ENCODE data around the gene PIAS1. TPM values are rescaled to one million over a fixed set of nuclear protein-coding genes. Genes with fewer than 3 reads are reported as not detected.
A peak's percentile ranks its signal among the peaks of the same experiment; 100 is the strongest.

Gene PIAS1
- polyA plus RNA-seq, 2 of the 4 experiments (the other 2 are of a cell fraction), result 23.2 to 49.5 TPM

- POLR2A ChIA-PET, result interaction anchor here (0.7 to 2.3 kb wide), 5 partner anchors 57 to 192 kb away, joined by 4 to 29 read pairs (median 8); no protein-coding TSS in a partner anchor
- peak in 1 of 2 experiments; percentile 29 for DNase-seq (ENCODE audit: low read depth in 1 of 2, low spot score in 1 of 2)
- FAIRE-seq, result no peak
These were observed 1.1 kb downstream of the PIAS1 start for GRCh38 chr15:68055224-68055705.

GRCh38 chr15:68056097-68056865 is 2.2 kb downstream of the PIAS1 start:
- Histone ChIP-seq H3K9me3 (no peaks in the 10 kb centered on the region), H3K4me3 (peak overlapping the region; percentile 90; the same call in 2 of the 3 replicates), H3K4me1 (peaks cover 27% of the 10 kb centered on the region), H3K27ac (no peak overlapping the region), H3K4me2 (peak overlapping the region; percentile 88)
- 63% methylated on average over 5 of the region's 5 CpGs for WGBS (ENCODE audit: missing lambda C conversion rate)
- ChIA-PET CTCF (interaction anchor here (1.0 to 3.4 kb wide), 2 partner anchors 99 to 193 kb away, joined by 4 to 22 read pairs; no protein-coding TSS in a partner anchor), POLR2A (no interaction called here)
- no peak for ATAC-seq
- no peak for TF ChIP-seq TP53 (CRISPR knock-in tag; IDR thresholded peaks at IDR 0.05)
- no peak for TF ChIP-seq BCL3 (IDR thresholded peaks at IDR 0.05)
- TF ChIP-seq CHD4 (IDR thresholded peaks at IDR 0.05; ENCODE audit: borderline replicate concordance), result no peak
- TF ChIP-seq CBX8 (IDR thresholded peaks at IDR 0.05), result no peak
- TF ChIP-seq EHMT2 (IDR thresholded peaks at IDR 0.05; ENCODE audit: low read depth), result no peak
- no peak for FAIRE-seq
- no peak for DNase-seq (ENCODE audit: low read depth in 1 of 2, low spot score in 1 of 2)

More at GRCh38 chr15:68055224-68055705, 1.1 kb downstream of the PIAS1 start:
- peak in 1 of 2 experiments; percentile 4; a peak in 1 of 6 replicates for ATAC-seq
- Histone ChIP-seq H3K4me1 (peaks cover 32% of the 10 kb centered on the region), H3K4me3 (peak overlapping the region; percentile 90), H3K9me3 (no peaks in the 10 kb centered on the region), H3K4me2 (peak overlapping the region; percentile 88), H3K27ac (peak overlapping the region; percentile 91 to 96)
- CTCF ChIA-PET, result interaction anchor here (0.9 to 2.8 kb wide), 5 partner anchors 25 to 192 kb away, joined by 3 to 17 read pairs (median 5); no protein-coding TSS in a partner anchor
- WGBS (ENCODE audit: missing lambda C conversion rate), result 9% methylated on average over 15 of the region's 15 CpGs
- TF ChIP-seq ELK1 (IDR thresholded peaks at IDR 0.05; ENCODE audit: low read depth, low read length) (no peak), HOXB5 (CRISPR knock-in tag; IDR thresholded peaks at IDR 0.05) (no peak), HOXB13 (CRISPR knock-in tag; IDR thresholded peaks at IDR 0.05; ENCODE audit: low read depth) (no peak), ZC3H11A (IDR thresholded peaks at IDR 0.05) (no peak), RFX5 (IDR thresholded peaks at IDR 0.05) (no peak), ATOH8 (CRISPR knock-in tag; IDR thresholded peaks at IDR 0.05; ENCODE audit: low read depth) (no peak), ESRRA (IDR thresholded peaks at IDR 0.05; ENCODE audit: borderline replicate concordance, low read length) (no peak), EHMT2 (IDR thresholded peaks at IDR 0.05; ENCODE audit: low read depth) (no peak), HMGXB4 (CRISPR knock-in tag; IDR thresholded peaks at IDR 0.05; ENCODE audit: borderline replicate concordance) (no peak), MYC (IDR thresholded peaks at IDR 0.05; ENCODE audit: borderline replicate concordance, low read length) (no peak), POLR2A (IDR thresholded peaks at IDR 0.05; ENCODE audit: low read length) (no peak), NFE2L2 (conservative IDR thresholded peaks at IDR 0.05; ENCODE audit: low read length) (no peak), MAX (IDR thresholded peaks at IDR 0.05) (no peak), GATA3 (IDR thresholded peaks at IDR 0.05; ENCODE audit: borderline replicate concordance) (no peak), NPAS2 (CRISPR knock-in tag; IDR thresholded peaks at IDR 0.05; ENCODE audit: borderline replicate concordance) (no peak), FOSL2 (IDR thresholded peaks at IDR 0.05) (no peak), FOSL2 (CRISPR knock-in tag; IDR thresholded peaks at IDR 0.05) (no peak), HES2 (IDR thresholded peaks at IDR 0.05) (no peak), CBX8 (IDR thresholded peaks at IDR 0.05) (no peak), FOSB (CRISPR knock-in tag; IDR thresholded peaks at IDR 0.05) (no peak)
